HG03108 (cell line): ENCODE measurements around the gene STAB2.

ENCODE experiments used
- ATAC-seq: cut with Tn5 transposase; IDR thresholded peaks from one replicate; pipeline ENCODE4 v1.9.1; 2021; ENCODE audit warnings: moderate library complexity; ENCODE audit not compliant: unreplicated experiment

The STAB2 gene

GRCh38 chr12:103779410-103780092 lies 192.5 kb downstream of the STAB2 start:
- ATAC-seq, result no peak

DNA sequence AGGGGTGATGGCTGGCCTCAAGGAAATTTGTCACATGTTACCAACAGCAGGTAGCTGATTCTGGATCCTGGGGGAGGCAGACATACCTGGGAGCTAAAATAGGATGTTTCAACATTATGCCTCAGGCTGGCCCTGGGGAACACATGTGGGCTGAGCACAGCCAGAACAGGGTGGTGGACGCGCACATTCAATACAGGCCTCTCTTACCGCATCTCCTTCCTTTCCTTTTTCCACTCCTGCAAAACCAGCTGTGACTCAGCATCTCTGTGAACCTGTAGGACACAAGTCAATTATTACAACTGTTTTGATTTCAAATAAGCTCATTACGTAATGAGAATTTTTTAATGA lies 193.0 kb downstream of the STAB2 start:
- no peak for ATAC-seq

DNA sequence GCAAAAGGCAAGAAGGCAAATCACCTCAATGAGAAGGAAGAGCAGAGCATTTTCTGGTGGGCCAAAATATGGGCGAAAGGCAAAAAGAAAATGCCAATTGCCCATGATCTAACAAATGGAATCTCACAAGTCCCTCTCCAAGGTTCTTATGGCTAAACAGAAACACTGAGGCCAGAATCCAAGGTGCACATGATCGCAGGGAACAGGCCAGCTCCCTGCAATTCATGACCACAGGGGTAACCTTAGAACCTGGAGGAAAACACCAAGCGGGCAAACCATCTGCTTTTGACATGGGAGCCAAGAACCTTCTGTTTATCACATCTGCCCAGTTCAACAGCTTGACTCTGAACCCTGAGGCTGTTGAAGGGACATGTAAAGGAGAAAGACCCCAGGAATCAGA lies 193.9 kb downstream of the STAB2 start:
- ATAC-seq, result no peak

DNA sequence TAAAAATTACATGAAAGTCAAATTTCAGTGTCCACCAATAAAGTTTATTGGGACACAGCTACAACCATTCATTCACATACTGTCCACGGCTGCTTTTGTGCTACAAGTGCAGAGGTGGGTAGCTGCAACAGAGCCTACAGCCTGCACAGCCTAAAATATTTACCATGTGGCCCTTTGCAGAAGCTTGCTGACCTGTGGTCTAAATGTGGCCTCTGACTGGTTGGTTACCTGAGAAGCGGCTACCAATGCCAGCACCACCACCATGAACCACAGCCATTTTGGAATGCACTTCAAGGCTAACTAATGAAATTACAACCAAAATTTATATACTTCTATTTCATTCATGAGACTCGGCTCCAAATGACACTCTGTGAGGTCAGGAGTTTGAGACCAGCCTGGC lies 195.3 kb downstream of the STAB2 start:
- no peak for ATAC-seq

DNA sequence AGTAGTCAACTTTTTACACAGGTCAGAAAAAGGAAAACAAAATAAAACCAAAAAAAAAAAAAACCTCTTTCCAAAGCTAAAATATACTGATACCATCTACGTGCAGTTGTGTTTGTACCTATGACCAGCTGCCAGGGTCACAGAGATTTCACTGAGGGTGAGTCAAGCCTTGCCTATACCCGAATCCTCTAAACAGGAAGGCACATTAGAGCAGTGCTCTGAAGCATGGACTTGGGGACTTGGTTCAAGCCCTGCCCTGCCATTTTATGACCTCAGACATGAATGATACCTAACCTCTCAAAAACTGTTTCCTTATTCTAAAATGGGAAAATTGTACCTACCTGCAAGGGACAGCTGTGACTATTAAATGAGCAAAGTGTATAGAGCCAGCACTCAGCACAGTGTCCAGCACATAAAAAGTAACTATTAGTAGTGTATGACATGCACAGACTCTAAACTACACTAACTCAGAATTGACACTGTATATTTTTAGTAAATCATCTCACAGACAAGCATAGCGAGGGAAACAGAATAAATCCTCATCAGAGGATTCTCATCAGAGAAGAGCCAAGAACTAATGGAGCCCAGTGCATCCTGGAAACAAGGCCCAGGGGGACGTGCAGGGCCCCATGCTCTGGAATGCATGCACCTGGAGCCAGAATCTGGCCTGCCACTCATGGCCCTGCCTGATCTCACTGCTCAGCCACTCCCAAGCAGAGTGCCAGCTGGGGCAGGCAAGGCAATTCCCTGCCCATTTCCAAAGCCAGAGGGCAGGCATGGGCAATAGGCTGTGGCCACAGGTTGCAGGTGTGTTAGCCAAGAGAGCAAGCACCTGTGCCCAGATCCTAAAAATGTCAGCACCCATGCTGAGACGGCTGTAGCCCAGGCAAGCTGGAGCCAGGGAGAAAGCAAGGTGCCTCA lies 196.9 kb downstream of the STAB2 start:
- ATAC-seq, result no peak

DNA sequence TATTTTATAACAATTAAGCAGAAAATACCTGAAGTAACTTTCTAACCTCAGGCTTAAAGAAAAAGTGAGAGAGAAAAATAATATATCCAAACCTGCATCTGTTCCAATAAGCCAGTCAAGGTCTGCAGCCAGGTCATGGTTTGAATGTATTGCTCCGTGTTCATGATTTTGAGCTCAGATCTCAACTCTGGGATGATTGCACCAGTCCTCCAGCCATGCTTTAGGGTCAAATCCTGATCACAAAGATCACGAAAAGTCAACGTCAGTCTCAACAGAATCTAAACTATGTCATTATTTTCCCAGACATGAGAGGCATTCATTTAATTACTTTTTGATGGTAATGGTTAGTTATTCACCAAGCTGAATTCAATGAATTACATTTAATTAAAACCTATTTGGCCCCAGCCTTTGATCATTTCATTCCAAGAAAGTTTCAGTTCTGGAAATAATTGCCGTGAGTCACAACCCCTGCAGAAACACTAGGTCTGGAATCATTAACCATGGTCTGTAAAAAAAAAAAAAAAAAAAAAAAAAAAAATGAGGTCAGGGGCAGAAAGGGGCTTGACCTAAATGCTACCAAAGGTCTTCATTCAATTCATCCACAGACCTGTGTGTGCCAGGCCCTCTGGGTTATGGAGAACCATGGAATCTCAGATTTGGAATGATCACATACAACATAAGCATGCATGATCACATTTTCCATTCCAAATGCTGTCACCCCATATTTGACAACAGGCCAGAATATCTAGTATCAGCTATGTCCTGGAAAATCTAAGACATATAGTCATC lies 198.4 kb downstream of the STAB2 start:
- no peak for ATAC-seq

GRCh38 chr12:103786201-103786600 lies 199.1 kb downstream of the STAB2 start:
- ATAC-seq, result no peak

DNA sequence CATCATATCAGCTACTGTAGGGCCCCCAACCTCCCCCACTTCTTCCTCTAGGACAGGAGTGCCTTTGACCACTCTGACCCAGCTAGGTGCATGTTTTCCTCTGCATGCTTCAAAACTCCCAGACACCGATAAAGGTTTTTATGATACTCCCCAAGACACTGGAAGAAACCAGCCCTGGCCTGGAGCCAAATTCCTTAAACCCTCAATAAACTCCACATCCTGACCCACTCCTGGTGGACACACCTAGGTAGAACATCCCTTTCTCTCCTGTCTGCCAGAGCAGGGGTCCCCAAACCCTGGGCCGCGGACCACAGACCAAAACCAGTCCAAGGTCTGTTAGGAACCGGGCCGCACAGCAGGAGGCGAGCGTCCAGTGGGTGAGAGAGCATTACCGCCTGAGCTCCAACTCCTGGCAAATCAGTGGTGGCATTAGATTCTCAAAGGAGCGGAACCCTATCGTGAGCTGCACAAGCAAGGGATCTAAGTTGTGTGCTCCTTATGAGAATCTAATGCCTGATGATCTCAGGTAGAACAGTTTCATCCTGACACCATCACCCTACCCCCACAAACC lies 204.4 kb downstream of the STAB2 start:
- ATAC-seq, result no peak

DNA sequence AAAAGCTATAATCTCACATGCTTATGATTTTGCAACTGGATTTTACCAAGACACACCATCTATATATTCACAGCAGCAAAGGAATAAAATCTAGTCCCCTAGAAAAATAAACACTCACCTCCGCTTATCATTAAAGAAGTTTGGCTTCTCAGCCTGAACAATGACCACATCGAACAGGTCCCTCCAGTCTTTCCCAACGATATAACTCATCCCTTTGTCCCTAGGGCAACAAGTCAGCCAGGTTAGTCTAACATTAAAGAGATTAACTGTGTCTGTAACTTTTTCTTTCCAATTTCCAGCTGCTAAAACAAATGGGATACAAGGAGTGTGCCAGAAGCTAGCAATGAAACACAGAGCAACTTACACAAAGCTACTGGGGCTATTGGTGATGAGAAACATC lies 206.0 kb downstream of the STAB2 start:
- no peak for ATAC-seq

DNA sequence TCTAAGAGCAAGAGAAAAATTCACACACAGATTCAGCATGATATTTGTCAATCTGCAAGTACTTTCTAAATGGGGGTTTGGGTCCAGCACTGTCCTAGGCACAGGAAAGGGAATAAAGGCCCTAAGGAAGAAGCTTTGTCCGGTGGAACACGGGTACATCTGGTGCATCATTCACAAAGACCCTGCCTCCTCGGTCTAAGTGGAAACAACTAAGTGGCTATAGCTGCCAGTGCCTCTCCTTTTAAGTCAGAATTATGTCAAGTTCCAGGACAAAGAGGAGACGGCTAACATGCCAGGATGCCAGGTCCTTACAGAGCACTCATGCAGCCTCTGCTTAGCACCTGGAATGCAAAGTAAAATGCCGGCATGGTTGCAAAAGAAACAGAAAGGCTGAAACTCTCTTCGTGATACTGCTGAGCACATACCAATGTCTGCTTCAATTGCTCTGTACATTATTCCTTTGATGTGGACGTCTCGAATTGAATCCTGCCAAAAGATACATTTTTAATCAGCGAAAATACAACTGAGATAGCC lies 206.5 kb downstream of the STAB2 start:
- no peak for ATAC-seq

DNA sequence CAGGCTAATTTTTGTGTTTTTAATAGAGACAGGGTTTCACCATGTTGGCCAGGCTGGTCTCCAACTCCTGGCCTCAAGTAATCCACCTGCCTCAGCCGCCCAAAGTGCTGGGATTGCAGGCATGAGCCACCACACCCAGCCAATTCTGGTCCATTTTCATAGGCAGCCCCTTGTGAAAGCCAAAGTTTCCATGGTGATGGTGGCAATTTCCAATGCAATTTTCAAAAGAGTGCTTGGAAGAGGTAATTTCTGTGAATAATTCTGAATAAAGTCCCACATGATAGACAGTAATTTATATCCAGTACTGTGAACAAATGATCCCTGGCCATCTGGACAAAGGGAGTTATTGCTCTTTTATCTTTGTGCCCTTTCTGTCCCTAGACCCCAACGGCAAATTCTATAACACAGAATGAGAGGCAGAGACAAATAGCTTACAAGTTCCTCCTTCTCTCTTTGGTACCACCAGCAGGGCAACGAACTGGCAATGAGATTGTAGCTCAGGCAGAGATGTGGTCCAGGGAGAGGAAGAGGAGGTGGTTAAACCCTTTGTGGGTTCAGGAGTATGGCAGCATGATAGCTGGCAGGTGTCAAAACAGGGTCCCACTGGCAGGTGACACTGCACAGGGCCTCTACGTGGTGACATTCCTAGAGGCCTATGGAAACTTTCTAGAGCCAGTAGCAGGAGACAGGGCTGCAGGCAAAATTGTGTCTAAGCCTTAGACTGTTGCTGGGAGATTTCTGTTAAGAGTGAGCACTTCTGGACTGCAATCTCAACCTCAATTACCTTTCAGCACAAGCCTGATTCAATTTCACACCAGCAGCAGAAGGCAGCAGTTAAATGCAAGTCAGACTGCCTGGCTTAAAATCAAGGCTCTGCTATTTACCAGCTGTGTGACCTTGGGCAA lies 207.5 kb downstream of the STAB2 start:
- no peak for ATAC-seq

DNA sequence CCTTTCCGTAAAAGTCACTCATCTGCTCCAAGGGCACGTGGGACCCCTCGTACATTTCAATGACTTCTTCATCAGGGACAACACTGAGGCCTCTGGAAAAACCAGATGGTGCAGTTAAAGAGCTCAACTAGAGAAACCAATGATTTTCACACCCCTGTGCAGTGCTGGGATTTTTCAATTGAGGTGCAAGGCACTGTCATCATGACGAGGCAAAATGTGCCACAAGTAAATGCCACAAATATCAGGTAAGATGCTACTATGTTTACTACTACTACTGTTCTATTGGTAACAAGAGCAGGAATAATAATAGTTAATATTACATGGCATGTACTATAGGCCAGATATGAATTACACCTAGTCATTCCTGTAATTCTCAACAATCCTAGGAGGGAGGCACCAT lies 211.5 kb downstream of the STAB2 start:
- no peak for ATAC-seq

- no peak for ATAC-seq
Observed at GRCh38 chr12:103799504-103799856, 212.4 kb downstream of the STAB2 start.

DNA sequence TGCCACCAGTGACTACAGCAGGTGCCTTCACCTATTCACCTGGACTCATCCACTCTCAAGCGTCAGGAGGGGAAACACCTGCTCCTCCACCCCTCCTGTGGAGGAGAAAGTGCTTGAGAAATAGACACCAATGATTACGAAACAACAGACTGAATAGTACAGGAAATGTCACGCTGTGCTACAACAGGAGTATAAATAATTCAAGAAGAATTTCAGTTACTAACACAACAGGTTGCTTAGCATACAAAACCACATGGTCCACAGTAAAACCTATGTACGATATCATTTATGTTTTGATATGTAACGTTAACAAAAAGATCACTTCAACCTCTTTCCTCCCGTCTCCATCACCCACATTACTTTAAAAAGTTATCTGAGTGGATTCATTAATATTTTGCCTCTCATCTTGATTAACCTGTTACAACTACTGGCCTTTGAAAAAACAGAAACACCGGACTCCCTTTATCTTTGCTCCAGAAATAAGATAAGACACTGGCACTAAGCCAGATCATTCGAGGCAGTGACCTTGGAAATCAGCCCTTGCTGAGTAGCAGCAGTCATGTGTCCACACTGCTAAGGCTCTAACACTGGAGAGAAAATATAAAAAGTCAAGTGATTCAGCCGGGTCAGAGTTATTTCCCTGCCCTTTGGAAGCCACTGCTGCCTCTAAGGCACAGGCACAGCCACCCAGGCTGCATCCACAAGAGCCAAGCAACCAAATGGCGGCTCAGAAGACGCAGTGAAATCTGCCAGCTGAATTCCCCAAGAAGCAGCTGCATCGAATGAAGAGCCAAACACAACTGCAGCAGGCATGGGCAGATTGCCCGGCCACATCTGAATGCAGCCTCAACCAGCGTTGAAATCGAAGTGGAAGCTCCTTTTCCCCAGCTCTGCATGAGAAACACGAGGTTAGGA lies 213.0 kb downstream of the STAB2 start:
- no peak for ATAC-seq

- ATAC-seq, result no peak
Observed at GRCh38 chr12:103801709-103802585, 214.9 kb downstream of the STAB2 start.

DNA sequence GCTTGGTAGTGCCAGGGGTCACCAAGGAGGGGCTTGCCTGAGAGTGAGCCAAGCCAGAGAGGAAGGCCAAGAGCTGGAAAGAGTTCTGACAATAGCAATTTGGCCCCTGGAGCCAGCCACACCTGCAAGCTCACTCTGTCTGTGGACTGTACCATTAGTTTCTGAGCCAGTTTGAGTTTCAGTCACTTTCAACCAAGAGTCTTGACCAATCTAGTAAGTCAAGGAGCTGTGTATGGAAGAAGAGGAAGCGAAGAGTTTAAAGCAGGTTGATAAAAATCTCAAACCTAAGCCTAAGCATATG lies 215.5 kb downstream of the STAB2 start:
- ATAC-seq, result no peak

GRCh38 chr12:103803847-103804246 lies 216.8 kb downstream of the STAB2 start:
- ATAC-seq, result no peak

DNA sequence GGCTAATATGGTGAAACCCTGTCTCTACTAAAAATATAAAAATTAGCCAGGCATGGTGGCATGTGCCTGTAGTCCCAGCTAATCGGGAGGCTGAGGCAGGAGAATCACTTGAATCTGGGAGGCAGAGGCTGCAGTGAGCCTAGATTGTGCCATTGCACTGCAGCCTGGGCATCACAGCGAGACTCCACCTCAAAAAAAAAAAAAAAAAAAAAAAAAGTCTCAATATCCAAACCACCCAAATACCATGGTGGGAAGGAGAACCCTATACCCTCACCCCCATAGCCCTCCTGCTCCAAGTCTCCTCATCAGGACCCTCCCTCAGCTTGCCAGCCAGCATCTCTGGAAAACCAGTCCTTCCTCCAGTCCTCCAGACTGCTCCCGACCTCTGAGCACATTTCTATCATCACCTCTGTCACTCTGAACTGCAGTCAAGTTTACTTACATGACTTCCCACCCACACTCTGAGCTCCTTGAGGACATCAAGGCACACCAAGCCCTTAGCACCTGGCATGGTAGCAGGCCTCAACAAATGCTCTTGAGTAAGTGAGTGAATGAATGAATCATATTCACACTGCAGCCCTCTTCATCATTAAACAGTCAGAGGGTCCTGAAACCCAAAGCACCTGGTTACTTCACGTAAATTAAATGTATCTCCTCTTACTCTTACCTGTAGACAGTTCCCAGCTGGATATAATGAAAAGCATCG lies 218.7 kb downstream of the STAB2 start:
- no peak for ATAC-seq
